GM18868 (cell line): Measurements from ENCODE around the gene CASP7.

Source experiments
- ATAC-seq: cut with Tn5 transposase; IDR thresholded peaks from one replicate; pipeline ENCODE4 v1.9.1; 2021; ENCODE audit warnings: mild to moderate bottlenecking, moderate library complexity; ENCODE audit not compliant: unreplicated experiment

Gene CASP7

DNA sequence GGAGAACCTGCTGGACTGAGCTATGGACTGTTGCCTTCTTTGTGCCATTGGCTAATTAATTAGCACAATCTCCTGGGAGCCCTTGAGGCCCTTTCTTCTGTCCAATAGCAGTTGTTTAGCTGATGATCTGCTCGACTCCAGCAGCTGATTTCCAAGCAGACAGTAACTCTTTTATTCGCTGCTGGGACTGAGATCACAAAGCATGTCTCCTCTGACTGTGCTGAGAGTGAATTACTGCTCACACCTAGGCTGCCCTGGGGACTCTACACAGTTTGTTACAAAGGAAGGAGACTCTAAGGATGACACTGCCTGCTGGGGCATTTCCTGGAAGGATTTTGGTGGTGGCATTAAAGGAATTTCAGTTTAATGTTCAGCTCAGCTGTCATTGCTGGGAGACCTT, 31.4 kb downstream of the CASP7 start:
- ATAC-seq, result no peak

DNA sequence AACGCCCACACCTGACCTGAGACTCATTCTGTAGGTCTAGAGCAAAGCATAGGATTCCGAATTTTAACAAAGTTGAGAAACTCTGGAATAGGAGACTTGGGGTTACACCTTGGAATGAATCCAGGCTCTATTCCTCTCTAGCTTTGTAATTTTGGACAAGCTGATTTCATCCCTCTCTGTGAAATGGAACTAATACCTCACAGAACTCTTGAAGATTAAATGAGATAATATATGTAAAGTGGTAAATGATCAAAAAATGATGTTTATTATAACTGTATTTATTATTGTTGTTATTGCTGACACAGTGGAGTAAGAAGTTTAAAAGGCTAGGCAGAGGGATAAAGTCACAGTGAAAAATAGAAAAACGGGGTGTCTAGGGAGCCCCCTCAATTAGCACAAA, 32.3 kb downstream of the CASP7 start:
- ATAC-seq, result no peak

DNA sequence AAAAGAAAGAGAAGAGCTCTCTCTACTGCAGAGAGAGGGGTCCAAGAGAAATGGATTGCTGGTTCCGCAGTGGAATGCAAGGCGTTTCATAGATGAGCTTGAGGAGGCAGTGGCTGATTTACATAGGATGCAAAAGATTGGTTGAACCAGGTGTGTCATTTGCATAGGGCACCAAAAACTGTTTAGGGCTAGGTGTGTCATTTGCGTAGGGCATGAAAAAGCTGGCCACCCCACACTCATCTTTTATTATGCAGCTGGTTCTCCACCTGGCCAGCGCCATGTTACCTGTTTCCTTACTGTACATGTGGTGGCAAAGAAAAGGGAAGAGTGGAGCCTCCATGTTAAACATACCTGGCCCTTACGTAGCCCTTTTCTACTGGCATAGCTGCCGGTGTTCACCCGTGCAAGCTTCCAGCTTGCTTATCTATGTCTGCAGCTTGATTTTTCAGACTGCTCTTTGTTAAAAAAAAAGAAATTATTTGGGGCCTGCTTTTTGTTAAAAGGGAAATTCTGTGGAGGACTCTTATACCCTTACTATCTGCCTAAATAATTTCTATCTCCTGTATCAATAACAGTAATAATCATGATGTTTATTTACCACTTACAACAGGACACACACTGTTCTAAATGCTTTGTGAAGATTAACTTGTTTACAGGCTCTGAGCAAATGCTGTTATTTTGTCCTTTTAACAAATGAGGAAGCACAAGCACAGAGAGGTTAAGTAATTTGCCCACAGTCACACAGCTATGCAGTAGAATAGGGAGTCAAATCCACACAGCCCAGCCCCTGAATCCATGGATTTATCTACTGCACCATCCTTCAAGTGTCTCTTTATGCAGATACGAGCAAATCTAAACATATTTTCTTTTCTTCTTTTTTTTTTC, 33.3 kb downstream of the CASP7 start:
- ATAC-seq, result no peak

DNA sequence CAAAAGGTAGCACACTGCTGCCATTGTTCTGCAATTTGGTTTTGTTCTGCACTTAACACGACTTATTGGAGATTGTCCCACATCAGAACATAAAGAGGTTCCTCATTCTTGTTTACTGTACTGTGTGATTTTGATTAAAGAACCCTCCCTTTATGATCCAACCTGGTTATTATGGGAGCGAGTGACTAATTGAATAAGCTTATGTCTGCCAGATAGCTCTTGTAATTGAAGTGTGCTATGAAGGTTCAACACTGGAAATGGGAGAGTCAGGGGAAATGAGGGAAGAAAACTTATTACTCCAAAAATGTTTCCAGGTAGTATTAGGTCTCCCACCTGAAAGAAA, 33.9 kb downstream of the CASP7 start:
- no peak for ATAC-seq

DNA sequence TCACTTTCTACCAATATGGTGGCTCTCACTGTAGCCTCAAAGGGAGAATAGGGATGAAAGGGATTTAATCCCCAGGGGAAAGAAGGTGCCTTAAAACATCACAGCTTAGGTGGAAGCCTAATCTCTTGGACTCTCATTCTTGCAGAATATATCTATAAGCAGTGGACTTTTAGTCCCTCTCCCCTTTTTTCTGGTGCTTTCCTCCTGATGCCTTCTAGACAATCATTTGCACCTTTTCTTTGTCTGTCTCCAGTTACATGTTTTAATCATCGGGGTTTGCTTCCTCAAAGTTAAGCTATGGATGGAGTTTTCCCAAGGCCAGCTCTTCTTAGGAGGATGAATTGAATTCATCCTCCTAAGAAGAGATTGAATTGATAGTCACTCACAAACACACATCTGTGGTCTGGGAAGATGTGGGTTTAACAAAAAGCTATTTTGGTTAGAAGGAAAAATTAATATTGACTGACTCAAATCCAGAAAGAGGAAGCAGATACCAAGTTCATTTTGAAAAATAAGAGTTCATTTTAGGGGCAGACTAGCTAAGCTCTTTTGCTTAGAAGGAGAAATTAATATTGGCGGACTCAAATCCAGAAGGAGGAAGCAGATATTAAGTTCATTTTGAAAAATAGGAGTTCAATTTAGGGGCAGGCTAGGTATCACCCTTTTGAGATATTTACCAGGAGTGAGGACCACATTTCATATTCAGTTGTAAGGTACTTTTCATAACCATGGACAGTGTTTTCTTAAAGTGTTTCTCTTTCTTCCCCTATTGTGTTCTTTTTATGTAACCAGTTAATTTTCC, 36.6 kb downstream of the CASP7 start:
- ATAC-seq, result peak; percentile 66

DNA sequence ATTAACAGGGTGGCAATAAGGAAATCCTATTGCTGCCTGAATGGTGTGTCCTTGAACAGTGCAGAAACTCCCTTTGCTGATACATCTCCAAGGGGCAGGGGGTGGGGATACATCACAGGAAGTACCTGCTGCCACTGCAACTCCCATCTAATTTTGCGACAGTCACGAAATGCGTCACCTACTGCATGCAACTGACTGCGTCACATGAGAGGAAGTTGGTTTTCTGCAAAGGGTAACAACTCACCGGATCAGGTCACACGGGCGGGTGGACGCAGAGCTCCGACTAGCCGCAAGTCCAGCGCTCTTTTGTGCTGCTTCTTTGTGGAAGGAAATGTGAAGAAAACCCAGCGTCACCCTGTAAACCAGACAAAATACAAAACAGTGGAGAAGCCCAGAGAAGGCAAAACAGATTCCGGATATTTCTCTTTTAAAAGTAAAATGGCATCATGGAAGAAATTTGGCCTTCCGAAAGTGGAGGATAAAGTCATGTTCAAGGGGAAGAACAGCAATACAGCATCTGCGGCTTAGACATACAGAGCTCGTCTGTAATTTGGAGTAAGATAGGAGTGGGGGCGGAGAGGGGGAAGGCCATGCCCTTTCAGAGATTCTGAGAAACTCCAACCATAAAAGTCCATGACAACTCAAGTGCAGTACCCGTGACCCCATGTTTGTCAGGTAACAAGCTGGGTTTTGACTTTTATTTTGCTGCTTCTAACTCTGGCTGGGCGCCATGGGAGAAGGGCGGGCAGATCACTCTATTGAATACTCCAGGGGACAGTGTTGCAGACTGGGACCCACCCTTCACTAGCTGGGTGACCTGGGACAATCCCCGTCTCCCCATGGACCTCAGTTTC, 39.5 kb downstream of the CASP7 start:
- no peak for ATAC-seq

DNA sequence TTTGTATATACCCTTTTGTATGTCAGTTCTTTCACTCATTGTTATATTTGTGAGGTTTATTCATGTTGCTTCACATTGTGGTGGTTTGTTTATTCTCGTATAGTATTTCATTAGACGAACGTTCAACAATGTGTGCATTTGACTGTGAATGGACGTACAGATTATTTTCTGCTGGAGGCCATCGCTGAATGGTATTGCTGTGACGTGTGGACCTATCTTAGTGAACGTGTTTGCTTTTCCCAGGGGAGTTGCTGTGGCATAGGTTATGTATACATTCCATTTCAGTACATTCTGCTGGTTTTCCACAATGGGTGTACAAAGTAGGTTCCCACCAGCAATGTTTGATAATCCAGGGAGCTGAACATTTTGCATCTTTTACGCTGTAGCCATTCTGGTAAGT, 40.7 kb downstream of the CASP7 start:
- ATAC-seq, result no peak

DNA sequence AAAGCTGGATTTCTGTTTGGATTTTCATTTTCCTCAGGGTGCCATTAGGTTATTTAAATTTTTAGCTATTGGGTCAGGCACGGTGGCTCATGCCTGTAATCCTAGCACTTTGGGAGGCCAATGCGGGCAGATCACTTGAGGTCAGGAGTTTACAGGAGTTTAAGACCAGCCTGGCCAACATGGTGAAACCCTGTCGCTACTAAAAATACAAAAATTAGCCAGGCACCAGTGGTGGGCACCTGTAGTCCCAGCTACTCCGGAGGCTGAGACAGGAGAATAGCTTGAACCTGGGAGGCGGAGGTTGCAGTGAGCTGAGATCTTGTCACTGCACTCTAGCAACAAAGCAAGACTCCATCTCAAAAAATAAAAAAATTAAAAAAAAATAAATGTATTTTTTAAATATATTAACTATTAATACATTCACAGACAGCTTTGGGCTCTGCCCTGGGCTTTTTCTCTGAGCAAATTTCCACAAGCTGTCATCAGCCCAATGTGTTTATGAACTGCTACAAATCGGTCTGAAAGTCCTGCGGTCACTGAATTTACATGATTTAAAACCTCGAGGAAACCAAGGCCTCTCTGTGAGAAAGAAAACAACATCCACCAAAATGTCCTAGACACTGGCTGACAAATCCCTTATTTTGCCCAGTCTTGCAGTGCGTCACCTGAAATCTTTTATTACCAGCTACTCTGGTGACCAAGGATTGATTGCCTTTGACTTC, 52.6 kb downstream of the CASP7 start:
- no peak for ATAC-seq

DNA sequence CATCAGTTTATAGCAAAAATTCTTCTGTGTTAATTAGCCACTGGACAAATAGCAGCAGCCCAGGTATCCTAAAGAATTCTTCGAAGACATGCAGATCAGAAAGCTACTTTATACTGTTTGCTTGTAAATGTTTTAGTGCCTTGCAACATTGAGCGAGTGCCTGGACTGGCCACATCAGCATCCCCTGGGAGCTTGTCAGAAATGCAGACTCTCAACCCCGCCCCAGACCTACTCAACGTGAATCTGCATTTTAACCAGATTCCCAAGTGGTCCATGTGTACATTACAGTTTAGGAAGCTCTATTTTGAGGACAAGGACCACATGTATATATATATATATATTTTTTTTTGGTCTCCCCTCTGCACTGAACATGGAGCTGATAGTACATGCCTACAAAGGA, 53.3 kb downstream of the CASP7 start:
- no peak for ATAC-seq

DNA sequence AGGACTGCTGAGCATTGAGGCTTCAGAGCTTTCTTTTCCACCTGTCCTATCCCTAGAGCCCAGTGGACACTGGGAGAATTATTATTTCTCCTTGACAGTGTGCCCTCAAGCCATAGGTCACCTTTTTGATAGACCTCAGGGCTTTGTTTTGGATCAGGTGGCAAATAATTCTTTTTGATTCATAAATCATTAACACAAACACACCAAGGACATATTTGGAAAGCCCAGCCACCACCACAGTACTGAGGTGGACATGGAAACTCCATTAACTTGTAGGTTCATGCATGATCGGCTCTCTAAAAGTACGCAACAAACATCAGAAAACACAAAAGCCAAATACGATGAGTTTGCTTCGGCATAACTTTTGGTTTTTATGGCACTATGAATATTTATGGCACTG, 53.9 kb downstream of the CASP7 start:
- ATAC-seq, result no peak

DNA sequence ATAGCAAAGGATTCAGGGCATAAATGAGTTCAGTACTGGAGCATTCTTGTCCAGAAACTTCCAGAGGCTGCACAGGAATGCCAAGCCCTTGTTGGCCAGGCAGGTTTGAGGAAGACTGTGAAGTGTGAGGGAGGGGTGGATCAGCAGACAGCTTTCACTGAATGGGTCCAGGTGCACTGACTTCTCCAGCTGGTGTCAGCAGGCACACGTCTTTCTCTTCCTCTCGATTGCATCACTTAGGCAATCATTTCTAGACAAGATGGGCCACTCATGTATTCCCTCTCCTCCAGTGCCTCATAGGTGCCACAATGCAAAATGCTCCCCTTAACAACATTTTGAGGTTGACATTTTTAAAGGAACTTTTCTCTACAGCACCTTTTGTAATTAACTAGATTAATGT, 56.2 kb downstream of the CASP7 start:
- peak; percentile 52 for ATAC-seq

DNA sequence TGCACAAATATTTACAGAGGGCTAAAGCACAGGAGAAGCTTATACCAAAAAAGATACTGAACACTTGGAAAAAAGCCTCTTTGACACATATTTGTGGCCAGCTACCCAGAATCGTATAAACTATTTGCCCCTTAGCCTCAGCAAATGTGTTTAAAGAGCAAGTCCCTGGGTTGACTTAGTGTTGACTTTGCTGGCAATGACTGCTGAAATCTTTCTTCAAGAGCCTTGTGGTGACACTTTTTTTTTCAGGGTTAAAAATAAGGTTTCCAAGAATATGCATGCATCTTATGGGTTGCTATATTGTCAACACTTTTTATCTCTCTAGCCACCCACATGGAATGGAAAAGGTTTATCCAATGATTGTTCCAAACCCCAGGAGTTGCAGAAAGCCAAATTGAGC, 56.9 kb downstream of the CASP7 start:
- ATAC-seq, result no peak

DNA sequence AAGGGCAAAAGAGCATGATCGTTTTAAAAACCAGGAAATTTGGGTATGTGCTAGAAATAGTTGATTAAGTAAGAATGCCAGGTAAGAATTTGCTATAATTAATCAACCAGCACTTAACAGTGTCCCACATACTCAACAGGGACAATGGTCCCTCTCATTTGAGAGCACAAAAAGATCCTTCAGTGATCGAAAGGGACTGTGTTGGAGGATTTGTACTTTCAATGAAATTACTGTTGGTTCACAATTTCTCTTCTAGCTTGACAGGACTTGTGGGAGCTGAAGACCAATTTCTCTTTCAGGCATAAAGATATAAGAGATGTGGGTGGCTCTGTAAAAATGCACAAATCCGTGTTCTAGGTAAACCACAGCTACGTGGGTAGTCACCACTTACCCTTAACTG, 59.3 kb downstream of the CASP7 start:
- ATAC-seq, result no peak

DNA sequence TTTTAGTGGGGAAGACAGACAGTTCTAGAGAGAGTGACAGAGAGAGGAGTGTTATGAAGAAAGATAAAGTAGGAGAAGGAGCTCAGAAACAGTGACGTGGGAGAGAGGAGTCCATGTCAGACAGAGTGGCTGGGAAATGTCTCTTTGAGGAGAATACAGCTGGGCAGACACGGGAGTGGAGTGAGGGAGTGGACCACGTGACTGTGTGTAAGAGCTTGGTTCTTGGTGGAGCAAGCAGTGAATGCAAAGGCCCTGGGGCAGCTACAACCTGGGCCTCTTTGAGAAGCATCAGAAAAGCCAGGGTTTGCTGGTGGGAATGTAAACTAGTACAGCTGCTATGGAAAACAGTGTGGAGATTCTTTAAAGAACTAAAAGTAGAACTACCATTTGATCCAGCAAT, 59.9 kb downstream of the CASP7 start:
- ATAC-seq, result no peak

DNA sequence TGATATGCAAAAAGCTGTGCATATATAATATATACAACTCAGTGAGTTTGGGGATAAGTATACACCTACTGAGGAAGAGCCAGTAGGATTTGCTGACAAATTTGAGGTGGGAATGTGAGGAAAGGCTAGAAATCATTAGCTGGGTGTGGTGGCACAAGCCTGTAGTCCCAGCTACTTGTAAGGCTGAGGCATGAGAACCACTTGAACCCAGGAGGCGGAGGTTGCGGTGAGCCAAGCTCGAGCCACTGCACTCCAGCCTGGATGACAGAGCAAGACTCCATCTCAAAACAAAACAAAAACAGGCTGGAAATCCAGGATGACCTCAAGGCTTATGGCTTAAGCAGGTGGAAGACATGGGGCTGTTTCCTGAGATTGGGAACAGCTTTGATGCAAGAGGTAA, 61.1 kb downstream of the CASP7 start:
- no peak for ATAC-seq

DNA sequence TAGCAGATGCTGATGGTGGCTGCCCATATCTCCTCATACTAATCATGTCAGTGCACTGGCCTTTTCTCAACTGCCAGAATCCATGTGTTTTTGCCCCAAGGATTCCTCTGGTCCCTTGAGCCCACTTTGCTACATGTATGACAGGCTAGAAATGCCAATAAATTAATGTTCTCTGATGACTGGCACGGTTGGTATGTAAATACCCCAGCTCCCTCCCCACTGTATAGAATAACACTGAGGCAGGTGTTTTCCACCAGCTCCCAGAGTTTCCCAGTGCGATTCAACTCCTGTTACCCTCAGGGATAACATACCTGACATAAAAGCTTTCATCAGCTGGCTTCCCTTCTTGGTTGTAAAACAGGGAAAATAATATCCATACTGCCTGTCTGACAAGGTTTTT, 62.8 kb downstream of the CASP7 start:
- no peak for ATAC-seq

DNA sequence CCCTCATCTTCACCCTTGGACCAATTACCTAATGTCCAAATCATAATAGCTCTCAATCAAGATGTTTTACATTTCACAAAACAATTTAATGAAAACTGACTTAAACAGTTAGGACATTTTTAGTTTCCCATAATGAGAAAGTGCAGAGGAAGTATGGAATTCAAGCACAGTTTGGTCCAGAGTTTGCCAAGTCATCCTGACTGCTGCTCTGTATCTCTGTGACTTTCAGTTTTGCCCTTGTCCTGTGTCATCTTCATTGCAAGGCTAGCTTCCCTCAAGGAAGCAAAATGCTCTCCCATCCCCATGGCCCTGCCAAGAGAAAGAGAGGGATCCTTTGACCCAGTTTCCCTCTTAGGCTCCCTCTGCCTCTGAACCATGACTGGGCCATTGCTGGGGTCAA, 63.9 kb downstream of the CASP7 start:
- no peak for ATAC-seq

DNA sequence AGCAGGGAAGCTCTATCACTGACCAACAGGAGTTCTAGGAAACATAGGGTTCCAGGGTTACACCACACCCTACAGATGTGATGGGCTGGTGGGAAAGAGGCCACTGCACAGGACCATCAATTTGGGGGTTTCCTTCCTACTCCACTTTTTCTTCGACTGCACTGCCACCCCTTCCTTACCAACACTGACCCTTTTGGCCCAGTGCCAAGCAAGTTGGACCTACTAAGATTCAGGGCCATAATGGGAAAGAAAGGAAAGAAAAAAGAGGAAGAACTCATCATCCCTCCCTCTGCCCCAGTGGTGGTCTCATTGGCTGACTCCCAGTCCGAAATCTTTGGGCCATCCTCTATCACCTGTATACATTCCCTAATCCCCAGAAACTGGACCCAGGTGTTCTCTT, 65.7 kb downstream of the CASP7 start:
- ATAC-seq, result no peak

DNA sequence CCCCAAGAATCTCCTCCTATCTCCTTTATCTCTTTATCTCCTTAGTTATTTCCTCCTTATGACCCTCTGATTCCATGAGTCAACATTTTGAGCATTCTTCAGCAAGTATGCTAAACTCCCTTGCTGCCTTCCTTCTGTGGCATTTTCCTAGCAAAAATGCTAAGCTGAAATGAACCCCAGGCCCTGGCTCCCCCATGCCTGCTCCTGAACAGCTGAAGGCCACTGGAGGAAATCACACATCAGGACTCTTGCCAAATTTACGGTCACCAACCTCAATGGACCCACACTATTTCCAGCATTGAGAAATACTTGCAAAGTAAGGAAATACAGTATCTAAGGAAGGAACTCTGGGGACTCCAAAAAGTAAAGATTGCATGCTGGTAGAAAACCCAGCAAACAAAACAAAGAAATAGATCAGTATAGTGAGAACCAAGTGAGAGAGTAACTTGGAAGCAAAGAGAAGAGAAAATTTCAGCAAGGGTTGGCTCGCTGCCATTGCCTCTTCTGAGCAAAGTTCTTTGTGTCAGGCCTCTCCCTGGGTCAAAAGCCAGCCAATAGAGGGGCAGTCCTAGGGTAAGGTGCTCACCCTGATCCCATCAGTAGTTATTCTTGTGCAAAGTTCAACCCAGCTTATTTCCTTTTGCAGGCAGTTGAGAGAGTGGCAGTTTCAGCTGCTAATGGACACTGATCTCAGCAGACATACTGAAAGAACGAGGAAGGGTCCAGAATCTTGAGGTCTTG, 66.7 kb downstream of the CASP7 start:
- ATAC-seq, result no peak

DNA sequence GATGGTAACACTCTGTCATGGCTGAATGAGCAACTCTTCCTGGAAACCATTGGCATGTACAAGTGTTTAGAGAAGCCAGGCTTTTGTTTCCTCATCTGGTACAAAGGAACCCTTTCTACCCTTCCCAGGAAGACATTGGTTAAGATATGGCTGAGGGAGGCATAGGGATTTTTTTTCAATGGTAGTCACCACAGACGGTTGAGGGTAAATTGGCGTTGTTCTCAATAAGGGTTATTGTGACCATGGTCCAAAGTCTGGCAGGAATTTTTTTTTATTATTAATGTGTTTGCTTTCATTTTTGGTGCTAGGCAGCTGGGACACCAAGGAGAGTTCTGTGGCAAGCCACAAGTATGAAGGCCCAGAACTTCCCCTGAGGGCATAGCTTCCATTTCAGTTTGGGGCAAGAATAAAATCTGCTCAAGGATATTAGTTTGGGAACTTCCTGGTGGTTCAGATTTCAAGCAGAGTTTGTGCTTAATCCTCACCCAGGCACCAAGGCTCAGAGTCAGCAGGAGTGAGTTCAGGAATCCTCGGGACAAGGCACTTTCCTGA, 71.5 kb downstream of the CASP7 start, which contains the start of gene PLEKHS1:
Gene PLEKHS1 (plus strand): TSS at position 502 of the 552 bp plus-strand sequence. CDS start 3,596 bp downstream, outside the sequence.
- ATAC-seq, result no peak
